GM18498 (cell line): ENCODE measurements around the gene SYT8.
"Not testable (repeated sequence)": the region's sequence is repeated elsewhere in the genome, so short reads cannot be mapped to it uniquely, and the experiment has no call there.

Experiments
- ATAC-seq: cut with Tn5 transposase; IDR thresholded peaks from one replicate; pipeline ENCODE4 v1.9.1; 2021; ENCODE audit warnings: mild to moderate bottlenecking, moderate library complexity; ENCODE audit not compliant: unreplicated experiment

The SYT8 gene, protein sequence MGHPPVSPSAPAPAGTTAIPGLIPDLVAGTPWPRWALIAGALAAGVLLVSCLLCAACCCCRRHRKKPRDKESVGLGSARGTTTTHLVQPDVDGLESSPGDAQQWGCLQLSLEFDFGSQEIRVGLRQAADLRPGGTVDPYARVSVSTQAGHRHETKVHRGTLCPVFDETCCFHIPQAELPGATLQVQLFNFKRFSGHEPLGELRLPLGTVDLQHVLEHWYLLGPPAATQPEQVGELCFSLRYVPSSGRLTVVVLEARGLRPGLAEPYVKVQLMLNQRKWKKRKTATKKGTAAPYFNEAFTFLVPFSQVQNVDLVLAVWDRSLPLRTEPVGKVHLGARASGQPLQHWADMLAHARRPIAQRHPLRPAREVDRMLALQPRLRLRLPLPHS

DNA sequence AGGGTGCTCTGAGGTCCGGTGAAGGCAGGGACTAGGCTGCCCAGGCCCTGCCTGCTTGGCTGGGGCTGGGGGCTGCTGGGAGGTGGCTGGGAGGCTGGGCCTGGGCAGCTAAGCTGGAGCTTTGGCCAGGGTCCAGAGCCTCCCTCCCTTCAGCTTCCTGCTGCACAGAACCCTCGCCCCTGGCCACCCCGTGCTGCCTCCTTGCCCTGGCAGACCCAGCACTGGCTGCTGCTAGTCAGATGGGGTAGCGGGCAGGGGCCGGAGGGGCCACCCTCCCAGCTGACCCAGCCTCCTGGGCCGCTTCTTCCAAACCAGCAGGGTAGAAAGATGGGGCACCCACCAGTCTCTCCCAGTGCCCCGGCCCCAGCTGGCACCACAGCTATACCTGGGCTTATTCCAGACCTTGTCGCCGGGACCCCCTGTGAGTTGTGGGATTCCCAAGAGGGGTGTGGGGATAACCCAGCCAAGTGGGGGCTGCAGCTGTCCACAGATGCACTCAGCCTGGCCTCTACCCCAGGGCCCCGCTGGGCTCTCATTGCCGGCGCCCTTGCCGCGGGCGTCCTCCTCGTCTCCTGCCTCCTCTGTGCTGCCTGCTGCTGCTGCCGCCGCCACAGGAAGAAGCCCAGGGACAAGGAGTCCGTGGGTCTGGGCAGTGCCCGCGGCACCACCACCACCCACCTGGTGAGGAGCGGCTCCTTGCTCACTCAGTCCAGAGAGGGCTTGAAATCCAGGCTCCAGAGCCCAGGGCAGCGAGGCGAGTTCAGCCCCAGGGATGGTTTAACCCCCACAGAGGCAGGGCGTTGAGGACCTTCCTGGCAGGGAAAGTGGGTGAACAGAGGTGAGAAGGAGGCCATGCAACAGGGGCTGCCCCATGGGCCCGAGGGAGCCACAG, at the start of gene SYT8:
Gene SYT8, plus strand, starts transcription at position 212 of the 892 bp plus-strand sequence. Its CDS starts 116 bp downstream, at position 328.
- no peak for ATAC-seq

DNA sequence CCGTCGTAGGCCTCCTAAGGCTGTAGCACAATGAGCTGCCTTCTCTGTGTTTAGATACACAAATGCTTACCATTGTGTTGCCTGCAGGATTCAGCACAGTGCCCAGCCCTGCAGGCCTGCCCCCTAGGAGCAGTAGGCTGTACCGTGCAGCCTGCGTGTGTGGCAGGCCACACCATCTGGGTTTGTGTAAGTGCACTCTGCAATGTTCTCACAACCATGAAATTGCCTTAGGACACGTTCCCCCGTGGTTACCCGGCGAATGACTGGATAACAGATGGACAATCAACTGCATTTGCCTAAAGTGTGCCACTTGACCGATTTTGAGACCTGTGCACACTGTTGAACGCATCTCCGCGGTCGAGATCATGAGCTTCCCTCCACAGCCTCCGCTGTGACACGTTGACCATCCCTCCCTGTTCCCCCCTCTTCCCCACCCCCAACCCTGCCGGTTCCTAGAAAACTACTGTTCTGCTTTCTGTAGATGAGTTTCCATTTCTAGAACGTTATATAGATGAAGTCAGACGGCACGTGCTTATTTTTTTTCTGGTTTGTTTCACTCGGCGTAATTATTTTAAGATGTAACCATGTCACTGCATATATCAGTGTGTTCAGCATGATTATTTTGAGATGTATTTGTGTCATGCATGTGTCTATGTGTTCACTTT, 48.9 kb upstream of the SYT8 start:
- ATAC-seq: no peak

DNA sequence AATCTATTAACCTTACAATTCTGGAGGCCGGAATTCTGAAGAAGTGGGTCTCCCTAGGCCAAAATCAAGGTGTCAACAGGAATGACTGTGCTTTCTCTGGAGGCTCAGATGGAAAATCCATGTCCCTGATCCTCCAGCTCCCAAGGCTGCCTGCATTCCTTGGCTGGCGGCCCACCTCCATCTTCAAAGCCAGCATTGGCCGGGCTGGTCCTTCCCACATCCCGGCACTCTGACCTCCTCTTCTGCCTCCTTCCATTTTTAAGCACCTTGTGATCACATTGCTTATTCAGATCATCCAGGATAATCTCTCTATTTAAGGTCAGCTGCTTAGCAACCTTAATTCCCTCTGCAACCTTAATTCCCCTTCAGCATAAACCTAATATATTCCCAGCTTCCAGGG, 48.3 kb upstream of the SYT8 start:
- ATAC-seq: no peak

DNA sequence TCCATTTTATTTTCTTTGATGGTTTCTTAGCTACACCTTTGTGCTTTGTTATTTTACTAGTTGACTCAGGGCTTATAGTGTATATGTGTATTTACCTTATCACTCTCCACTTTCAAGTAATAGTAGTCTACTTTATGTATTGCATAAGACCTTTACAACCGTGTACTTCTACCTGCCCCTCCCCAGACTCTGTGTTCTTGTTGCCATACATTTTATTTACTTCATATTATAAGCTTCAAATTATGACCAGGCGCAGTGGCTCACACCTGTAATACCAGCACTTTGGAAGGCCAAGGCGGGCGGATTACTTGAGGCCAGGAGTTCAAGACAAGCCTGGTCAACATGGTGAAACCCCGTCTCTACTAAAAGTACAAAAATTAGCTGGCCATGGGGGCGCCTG, 42.9 kb upstream of the SYT8 start:
- ATAC-seq: no peak

DNA sequence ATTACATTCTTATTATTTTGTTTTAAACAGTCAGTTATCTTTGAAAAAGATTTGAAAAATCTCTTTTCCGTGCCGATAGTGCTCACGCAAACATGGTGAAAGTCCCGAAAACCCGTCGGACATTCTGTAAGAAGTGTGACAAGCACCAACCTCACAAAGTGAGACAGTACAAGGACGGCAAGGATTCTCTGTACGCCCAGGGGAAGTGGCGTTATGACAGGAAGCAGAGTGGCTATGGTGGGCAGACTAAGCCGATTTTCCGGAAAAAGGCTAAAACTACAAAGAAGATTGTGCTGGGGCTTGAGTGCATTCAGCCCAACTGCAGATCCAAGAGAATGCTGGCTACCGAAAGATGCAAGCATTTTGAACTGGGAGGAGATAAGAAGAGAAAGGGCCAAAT, 42.3 kb upstream of the SYT8 start:
- ATAC-seq: no peak

DNA sequence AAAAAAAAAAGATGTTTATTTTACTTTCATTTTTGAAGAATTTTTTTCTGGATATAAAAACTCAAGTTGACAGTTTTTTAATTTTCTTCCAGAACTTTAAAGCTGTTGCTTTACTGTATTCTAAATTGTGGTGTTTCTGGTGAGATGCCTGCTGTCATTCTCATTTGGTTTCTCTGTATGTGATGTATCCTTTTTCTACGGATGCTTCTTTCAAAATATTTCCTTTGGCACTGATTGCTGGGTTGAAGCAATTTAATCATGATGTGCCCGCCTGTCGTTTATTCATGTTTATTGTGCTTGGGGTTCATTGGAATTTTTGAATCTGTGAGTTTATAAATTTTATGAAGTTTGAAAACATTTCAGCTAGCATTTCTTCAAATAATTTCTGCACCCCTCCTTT, 41.7 kb upstream of the SYT8 start:
- no peak for ATAC-seq

DNA sequence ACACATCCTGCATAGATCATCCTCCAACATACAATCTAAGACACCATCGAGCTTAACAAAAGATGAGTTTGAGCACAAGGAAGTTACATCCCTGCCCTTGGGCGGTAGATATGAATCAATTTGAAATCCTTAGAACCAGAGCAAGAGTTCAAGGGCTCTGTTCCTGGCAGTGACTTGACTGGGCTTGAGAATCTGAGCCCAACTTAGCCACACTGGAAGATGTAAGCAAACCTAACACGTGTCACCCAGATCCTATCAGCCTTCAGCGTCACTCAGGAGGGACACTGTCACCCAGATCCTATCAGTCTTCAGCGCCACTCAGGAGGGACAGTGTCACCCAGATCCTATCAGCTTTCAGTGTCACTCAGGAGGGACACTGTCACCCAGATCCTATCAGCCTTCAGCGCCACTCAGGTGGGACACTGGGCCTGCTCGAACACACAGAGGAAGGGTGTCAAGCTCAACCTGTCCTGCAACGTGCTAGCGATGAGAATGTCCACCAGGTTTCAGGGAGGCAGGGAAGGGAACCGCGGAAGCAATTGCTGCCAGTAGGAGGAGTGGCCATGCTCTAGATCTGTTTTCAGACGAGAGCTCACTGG, 38.3 kb upstream of the SYT8 start:
- no peak for ATAC-seq

DNA sequence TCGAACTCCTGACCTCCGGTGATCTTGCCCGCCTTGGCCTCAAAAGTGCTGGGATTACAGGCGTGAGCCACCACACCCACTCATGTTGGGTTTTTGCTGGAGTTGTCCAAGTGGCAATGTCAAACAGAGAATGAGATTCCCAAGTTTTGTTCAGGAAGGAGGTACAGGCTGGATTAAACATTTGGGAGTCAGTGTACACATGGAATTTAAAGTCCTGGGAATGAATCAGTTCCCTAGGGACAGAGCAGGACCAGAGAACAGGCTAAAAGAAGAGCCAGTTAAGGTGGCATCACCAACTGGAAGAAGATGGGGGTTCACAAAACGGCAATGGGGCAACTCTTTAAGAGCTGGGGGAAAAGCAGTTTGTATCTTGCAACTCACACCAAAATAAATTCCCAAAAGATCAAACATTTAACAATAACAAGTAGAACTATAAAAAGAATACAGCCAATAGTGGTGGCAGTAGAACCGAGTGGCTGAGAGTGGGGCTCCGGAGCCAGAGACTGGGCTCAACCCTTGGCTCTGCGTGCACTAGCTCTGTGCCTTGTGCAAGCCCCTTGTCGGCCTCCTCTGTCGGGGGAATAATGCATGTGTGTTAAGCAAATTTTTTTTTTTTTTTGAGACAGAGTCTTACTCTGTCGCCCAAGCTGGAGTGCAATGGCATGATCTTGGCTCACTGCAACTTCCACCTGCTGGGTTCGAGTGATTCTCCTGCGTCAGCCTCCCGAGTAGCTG, 37.2 kb upstream of the SYT8 start:
- no peak for ATAC-seq

DNA sequence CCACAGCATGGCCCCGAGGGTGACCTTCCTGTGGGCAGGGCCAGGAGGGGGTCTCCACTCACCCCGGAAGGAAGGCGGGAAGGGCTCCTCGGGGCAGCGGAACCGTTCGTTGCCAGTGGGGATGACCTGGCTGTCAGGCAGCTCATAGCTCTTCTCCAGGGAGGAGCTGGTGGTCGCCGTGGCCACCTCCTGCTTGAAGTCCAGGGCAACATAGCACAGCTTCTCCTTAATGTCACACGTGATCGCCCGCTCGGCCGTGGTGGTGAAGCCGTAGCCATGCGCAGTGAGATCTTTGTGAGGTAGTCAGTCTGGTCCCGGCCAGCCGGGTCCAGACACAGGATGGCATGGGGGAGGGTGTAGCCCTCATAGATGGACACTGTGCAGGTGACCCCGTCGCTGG, 31.5 kb upstream of the SYT8 start:
- ATAC-seq: no peak

DNA sequence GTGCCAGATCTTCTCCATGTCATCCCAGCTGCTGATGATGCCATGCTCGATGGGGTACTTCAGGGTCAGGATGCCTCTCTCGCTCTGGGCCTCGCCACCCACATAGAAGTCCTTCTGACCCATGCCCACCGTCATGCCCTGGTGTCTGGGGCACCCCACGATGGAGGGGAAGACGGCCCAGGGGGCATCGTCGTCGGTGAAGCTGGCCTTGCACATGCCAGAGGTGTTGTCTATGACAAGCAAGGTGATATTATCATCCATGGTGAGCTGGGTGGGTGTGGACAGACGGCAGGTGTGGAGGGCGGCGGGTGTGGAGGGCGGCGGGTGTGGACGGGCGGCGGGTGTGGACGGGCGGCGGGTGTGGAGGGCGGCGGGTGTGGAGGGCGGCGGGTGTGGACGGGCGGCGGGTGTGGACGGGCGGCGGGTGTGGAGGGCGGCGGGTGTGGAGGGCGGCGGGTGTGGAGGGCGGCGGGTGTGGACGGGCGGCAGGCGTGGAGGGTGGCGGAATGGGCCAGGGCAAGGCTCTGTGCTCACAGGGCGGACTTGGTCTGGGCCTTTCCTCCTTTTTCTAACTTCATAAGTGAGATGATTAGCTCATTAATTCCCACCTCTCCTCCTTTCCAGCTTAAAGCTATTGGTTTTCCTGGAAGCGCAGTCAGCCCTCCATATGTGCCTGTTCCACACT, 30.8 kb upstream of the SYT8 start:
- ATAC-seq: not testable (repeated sequence)

DNA sequence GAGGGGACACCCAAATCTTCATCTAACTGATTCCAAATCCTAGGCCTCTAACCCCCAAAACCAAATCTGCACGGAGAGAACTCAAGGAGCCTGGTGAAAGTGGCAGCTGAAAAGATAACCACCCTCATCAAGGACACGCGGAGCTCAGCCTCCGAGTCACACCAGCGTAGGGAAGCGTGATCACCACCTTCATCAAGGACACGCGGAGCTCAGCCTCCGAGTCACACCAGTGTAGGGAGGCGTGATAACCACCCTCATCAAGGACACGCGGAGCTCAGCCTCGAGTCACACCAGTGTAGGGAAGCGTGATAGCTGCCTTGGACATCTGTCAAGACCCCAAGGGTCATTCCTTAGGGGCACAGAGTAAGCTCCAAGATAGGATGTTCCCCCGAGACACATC, 29.3 kb upstream of the SYT8 start:
- ATAC-seq: no peak

DNA sequence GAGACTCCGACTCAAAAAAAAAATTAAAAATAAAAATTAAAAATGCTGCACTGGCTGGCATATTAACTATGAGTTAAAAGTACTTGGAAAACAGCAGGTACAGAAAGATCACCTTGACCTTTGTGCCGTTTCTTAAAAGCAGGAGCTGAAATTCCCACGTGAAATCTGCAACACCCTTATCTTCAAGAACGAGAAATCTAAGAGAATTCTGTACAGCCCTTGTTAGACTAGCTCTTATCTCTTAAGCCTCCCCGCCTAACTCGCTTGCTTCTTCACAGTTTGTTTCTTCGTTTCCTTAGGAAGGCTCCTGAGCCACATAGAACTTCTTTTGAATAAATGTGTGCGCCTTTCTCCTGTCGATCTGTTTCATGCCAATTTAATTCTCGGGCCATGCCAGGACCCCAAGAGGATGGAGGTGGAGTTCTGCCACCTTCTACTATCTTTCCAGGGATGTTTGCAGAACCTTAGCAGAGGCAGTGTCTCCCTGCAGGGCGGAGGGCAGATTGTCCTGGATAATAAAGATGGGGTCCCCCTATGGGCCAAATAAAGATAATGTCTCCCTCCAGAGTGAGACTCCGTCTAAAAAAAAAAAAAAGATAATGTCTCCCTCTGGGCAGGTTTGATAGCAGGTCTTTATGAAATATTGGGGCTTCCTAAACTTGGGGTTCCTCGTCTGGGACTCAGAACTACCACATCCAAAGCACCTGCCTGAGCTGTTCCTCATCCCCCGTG, 27.4 kb upstream of the SYT8 start:
- no peak for ATAC-seq

DNA sequence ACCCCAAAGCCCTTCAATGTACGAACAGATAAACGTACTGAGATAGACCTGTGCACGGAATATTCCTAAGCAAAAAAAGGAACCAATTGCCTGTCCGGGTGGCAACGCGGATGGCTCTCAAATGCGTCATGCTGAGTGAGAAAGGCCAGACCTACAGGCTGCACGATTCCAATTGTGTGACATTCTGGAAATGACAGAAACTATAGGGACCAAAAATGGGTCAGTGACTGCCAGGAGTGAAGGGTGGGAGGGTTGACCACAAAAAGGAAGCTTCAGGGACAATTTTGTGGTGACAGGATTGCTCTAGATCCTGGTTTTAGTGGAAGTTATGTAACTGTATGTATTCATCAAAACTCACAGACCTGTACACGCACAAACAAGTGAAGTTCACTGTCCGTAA, 24.0 kb upstream of the SYT8 start:
- no peak for ATAC-seq

DNA sequence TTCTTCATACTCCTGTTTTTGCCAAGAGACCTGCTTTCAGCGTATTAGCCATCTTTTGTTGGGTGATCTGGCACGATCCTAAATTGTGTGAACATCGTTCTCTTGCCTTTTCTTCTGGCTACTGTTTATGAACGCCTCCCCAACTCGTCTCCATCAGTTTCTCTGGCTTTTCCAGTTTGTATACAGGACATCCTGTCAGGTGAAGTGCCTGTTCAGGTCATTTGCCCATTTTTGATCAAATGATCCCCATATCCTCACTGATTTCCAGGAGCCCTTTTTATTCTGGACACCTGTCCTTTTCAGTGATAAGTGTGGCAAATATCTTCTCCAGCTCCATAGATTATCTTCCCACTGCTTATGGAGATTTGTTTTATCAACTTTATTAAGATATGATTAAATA, 22.5 kb upstream of the SYT8 start:
- no peak for ATAC-seq

DNA sequence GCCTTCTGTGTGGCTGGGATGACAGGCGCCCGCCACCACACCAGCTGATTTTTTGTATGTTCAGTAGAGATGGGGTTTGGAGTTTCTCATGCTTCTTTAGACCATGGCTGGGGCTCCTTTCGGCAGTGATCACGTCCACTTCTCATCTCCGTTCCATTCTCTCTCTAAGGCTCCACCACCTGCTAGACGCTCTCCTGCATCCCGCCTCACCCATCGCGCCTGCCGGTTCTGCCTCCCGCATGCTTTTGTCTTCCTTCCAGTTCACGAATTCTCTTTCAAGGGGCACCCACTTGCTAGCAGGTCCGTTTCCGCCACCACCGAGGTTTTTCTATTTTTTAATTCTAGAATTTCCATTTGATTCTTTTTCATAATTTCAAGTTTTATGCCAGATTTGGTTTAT, 22.0 kb upstream of the SYT8 start:
- ATAC-seq: no peak

DNA sequence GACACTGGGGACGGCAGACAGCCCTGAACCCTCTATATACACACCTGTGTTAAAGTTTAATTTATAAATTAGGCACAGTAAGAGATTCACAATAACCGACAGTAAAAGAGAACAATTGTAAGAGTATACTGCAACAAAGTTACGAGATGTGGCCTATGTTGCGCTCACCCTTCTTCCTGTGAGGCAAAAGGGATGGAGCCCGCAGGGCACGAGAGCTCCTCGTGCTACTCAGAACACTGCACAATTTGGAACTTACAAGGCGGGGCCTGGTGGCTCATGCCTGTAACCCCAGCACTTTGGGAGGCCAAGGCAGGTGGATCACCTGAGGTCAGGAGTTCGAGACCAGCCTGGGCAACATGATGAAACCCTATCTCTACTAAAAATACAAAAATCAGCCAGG, 21.4 kb upstream of the SYT8 start:
- not testable (repeated sequence) for ATAC-seq

DNA sequence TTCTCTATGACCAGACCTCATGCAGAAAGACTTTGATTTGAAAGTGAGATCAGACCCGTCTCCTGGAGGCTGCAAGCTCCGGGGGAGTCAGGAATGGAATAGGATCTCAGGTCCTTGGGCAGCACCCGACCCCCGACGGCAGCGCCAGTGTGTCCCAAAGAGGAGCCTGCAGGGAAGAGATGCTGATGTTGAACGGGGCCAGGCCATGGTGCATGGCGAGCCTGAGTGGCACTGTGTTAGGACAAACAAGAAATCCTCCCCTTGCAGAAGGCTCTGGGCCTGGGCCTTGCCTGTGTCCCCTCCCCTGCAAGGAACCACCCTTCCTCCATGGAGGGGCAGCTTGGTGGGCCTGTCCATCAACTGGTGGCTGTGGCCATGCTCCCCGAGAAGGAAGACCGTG, 20.1 kb upstream of the SYT8 start:
- no peak for ATAC-seq

DNA sequence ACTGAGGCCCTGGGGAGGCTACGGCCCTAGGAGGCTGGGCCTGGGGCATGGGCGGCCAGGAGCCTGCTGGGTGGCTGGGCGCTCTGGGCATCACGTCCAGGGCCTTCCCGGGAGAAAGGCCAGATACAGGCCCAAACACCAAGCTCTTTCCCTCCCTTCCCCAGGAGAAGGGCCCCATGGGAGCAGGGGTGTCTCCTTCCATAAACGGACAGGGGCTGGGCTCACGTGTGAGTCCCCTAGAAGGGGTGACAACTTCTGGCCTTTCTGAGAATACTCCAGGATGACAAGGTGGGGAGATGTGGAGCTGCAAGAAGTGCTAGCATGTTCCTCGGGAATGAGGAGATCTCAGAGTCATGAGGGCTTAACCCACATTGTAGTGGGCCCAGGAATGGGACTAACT, 19.5 kb upstream of the SYT8 start:
- ATAC-seq: no peak

DNA sequence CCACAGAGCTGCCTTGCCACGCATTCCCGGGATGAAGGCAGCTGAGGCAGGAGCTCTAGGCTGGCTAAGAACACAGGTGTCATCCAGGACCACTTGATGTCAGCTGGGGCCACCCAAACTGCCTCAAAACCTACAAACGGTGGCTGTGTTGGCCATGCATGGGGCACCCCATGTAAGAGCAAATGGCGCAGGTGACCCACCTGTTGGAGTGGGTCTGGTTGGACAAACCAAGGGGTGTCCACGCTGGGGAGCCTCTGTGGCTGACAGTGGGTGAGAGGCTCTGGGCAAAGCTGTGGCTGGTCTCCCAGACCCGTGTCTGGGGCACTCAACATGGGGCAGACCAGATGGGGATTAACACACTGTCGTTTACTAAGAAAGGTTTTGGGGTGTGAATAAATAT, 19.0 kb upstream of the SYT8 start:
- no peak for ATAC-seq
